ENCODE results near the gene MAEA.

DNA sequence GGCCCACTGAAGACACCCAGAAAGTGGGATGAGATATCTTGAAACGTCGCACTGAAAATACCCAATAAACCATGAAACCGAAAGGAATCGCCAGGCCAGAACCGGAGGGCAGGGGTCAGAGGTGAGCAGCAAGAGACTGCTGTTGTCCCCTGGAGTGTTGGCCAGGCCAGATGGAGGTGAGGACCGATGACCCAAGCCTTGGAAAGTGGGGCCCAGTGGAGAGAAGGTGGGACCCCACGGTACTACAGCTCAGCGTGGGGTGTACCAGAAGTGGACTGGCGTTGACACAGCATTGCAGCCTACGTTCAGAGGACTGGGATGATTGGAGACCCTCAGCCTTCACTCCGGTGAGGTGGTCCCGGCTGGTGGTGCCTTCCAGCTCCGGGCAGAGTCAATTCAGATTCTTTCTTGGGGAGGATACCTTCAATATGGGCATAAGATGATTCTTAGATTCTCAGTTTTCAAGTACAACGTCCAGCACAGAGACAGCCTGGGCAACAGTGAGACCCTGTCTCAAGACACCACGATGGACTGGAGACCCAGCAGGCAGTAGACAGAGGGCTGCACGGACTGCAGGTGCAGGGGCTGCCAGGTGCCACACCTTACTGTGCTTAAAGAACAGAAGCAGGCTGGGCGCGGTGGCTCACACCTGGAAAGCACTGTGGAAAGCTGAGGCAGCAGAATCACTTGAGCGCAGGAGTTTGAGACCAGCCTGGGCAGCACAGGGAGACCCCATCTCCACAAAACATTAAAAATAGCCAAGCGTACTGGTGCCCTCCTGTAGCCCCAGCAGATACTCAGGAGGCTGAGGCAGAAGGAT lies 23.3 kb downstream of the MAEA start:
- TF ChIP-seq TRIM24 (IDR thresholded peaks at IDR 0.05) (no peak), MYC (IDR thresholded peaks at IDR 0.05; ENCODE audit: low read depth, low read length) (no peak), MYC (CRISPR knock-in tag; IDR thresholded peaks at IDR 0.05; ENCODE audit: borderline replicate concordance, low read depth) (no peak), RFX5 (IDR thresholded peaks at IDR 0.05; ENCODE audit: low read depth, low read length) (no peak), CTCF (IDR thresholded peaks at IDR 0.05 in 2 of 3, conservative IDR thresholded peaks at IDR 0.05 in 1 of 3; ENCODE audit: insufficient read depth in 2 of 3, low read depth in 1 of 3, low read length in 3 of 3) (no peak), SIN3A (IDR thresholded peaks at IDR 0.05; ENCODE audit: borderline replicate concordance in 2 of 2, control insufficient read depth in 1 of 2, low read depth in 2 of 2, low read length in 2 of 2) (no peak)
